Osteocyte (in vitro differentiated cells): ENCODE data around the gene RND3. TPM values are rescaled to one million over a fixed set of nuclear protein-coding genes. Genes with fewer than 3 reads are reported as not detected.

ENCODE experiments used
- DNase-seq: peaks from one replicate; pipeline ENCODE4 v3.0.0; 2021; ENCODE audit warnings: mixed read lengths; ENCODE audit not compliant: unreplicated experiment; ENCODE audit errors: extremely low spot score
- H3K27ac Mint-ChIP-seq: one replicate; pipeline ENCODE4 v1.8.0; 2021; ENCODE audit warnings: mild to moderate bottlenecking, mixed read lengths; ENCODE audit not compliant: unreplicated experiment
- H3K27me3 Mint-ChIP-seq: one replicate; pipeline ENCODE4 v1.8.0; 2021; ENCODE audit warnings: mixed read lengths; ENCODE audit not compliant: unreplicated experiment
- H3K36me3 Mint-ChIP-seq: one replicate; pipeline ENCODE4 v1.8.0; 2021; ENCODE audit warnings: mixed read lengths; ENCODE audit not compliant: unreplicated experiment
- H3K4me1 Mint-ChIP-seq: one replicate; pipeline ENCODE4 v1.8.0; 2021; ENCODE audit warnings: mixed read lengths; ENCODE audit not compliant: unreplicated experiment
- H3K4me3 Mint-ChIP-seq: one replicate; pipeline ENCODE4 v1.8.0; 2021; ENCODE audit warnings: mild to moderate bottlenecking, moderate library complexity, mixed read lengths; ENCODE audit not compliant: unreplicated experiment
- H3K9me3 Mint-ChIP-seq: one replicate; pipeline ENCODE4 v1.8.0; 2021; ENCODE audit warnings: mixed read lengths; ENCODE audit not compliant: unreplicated experiment
- total RNA-seq: library from RNA; stranded (reverse); gene quantifications from 2 replicates; pipeline ENCODE4 v1.2.1, GENCODE V29; 2021
- TF ChIP-seq, protein P1 (sequence below): fragments of 200-600 bp; sonication (generic); IDR thresholded peaks from 2 replicates; pipeline ENCODE4 v1.5.0; 2021; ENCODE audit warnings: antibody characterized with exemption, mild to moderate bottlenecking, moderate library complexity

Gene RND3
- total RNA-seq, 1 donor from 2014 or later = 160 TPM

DNA sequence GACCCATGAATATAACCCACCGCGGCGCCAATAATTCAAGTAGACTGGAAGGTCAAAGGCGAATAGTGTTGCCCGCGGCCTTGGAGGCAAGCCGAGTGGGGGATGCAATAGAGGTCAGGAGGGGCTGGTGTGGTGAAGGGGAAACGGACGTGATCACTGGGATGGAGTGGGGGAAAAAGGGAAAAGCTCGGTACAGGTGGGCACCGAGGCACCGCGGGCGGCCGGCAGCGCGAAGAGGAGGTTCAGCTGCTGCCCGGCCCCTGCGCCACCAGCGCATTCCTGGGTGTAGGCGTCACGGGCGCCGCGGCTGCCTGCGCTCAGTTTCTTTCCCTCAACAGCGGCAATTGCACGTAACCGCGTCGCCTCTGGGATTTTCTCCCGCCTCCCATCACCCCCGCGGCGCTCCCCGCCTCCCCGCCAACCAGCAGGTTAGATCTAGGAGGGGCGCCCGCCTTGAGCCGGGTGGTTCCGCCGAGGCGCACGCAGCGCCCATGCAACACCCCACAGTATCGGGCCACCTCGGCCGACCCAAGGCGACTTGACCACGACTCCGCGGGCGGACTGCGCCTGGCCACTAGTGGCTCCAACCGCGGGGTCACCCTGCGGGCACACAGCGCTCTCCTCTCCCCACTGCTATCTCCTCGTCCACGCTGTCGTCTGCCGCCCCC lies 1.5 kb downstream of the RND3 start:
- Mint-ChIP-seq H3K27ac (peak overlapping the region; percentile 98), H3K4me1 (peaks cover 41% of the 10 kb centered on the region), H3K4me3 (peak overlapping the region; percentile 90), H3K9me3 (no peaks in the 10 kb centered on the region), H3K27me3 (no peaks in the 10 kb centered on the region), H3K36me3 (peaks cover 24% of the 10 kb centered on the region)
- TF ChIP-seq, protein P1, sequence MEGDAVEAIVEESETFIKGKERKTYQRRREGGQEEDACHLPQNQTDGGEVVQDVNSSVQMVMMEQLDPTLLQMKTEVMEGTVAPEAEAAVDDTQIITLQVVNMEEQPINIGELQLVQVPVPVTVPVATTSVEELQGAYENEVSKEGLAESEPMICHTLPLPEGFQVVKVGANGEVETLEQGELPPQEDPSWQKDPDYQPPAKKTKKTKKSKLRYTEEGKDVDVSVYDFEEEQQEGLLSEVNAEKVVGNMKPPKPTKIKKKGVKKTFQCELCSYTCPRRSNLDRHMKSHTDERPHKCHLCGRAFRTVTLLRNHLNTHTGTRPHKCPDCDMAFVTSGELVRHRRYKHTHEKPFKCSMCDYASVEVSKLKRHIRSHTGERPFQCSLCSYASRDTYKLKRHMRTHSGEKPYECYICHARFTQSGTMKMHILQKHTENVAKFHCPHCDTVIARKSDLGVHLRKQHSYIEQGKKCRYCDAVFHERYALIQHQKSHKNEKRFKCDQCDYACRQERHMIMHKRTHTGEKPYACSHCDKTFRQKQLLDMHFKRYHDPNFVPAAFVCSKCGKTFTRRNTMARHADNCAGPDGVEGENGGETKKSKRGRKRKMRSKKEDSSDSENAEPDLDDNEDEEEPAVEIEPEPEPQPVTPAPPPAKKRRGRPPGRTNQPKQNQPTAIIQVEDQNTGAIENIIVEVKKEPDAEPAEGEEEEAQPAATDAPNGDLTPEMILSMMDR = no peak
- peak; percentile 91 for DNase-seq

DNA sequence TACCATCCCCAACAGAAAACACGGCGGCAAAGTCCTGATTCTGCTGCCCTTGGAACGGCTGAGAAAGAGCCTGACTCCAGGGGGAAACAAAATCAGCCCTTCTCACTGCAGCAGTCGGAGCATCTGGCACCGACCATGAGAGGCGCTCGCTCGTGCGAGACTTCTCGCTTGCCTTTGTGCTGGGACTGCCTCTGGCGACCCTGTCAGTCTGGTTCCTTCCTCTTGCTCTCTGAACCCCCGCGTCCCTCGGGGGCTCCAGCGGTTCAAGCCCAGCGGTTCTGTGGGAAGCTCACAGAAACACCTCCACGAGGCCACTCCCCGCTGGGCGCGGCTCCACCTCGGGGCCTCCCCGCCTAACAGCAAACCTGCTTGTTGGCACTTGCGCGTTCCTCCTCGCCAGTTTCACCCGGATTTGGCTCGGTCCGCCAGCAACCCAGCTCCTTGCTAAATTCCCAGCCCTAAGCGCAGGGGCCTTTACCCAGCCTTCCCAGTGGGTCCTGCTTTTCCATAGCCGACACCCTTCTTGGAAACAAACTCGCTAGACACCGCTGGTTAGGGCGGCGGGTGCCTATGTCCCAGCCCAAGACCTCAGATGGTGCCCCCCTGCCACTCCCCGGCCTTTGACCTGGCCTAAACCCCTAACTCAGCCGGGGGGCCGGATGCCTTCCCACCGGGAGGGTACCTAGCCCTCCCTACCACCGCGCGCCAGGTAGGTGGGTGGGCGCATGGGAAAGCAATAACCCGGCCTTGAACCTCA lies 2.2 kb downstream of the RND3 start:
- Mint-ChIP-seq H3K27me3 (no peaks in the 10 kb centered on the region), H3K27ac (peak overlapping the region; percentile 98), H3K36me3 (peaks cover 32% of the 10 kb centered on the region), H3K4me3 (peak overlapping the region; percentile 90), H3K9me3 (no peaks in the 10 kb centered on the region), H3K4me1 (peaks cover 48% of the 10 kb centered on the region)
- DNase-seq = peak; percentile 90
- TF ChIP-seq, protein P1 = peak; percentile 51

DNA sequence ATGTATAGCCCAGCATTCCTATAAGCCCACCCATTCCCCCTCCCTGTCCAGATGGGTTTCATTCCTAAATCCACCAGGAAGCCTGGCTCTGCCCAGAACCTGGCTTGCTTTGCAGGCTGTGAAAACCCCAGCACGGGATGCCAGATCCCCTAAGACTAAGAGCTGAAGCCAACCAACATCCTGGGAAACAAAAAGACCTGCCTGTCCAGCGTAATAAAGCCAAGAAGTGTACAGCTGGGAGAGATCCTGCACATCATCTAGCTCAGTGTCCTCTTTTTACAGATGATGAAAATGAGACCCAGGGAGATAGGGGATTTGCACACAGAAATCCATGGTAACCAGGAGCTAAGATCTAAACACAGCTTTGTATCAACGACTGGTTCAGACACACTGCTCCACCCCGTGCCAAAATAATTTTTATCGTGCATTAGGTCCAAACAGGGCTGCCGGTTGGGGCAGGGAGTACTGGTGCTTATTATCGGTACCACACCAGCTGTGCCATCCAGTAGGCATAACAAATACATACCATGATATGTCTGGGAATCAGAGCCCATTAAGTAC lies 2.9 kb downstream of the RND3 start:
- DNase-seq = no peak
- H3K27ac Mint-ChIP-seq = peak overlapping the region; percentile 98
- H3K9me3 Mint-ChIP-seq = no peaks in the 10 kb centered on the region
- H3K36me3 Mint-ChIP-seq = peaks cover 38% of the 10 kb centered on the region
- peak overlapping the region; percentile 90 for H3K4me3 Mint-ChIP-seq
- TF ChIP-seq, protein P1 = no peak
- no peaks in the 10 kb centered on the region for H3K27me3 Mint-ChIP-seq
- peaks cover 56% of the 10 kb centered on the region for H3K4me1 Mint-ChIP-seq

DNA sequence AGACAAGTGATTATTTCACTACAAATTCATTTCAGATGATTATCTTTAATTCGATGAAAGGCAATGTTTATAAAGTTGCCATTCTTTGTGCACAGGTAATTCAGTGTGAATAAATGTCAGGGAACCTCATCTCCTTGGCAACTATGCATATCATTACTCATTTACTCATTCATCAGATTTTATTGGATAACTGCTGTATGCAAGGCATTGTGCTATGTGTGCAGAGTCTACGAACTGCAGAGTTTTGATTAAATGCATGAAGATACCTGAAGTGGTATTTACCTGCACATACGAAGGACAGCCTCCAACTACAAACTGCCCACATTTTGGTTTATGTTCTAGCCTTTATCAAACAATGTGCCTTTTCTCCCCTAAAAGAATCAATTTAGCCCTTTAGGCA lies 3.5 kb downstream of the RND3 start:
- no peak for DNase-seq
- peaks cover 61% of the 10 kb centered on the region for H3K4me1 Mint-ChIP-seq
- no peaks in the 10 kb centered on the region for H3K27me3 Mint-ChIP-seq
- H3K4me3 Mint-ChIP-seq = peak overlapping the region; percentile 90
- peak overlapping the region; percentile 98 for H3K27ac Mint-ChIP-seq
- TF ChIP-seq, protein P1 = no peak
- no peaks in the 10 kb centered on the region for H3K9me3 Mint-ChIP-seq
- H3K36me3 Mint-ChIP-seq = peaks cover 38% of the 10 kb centered on the region

DNA sequence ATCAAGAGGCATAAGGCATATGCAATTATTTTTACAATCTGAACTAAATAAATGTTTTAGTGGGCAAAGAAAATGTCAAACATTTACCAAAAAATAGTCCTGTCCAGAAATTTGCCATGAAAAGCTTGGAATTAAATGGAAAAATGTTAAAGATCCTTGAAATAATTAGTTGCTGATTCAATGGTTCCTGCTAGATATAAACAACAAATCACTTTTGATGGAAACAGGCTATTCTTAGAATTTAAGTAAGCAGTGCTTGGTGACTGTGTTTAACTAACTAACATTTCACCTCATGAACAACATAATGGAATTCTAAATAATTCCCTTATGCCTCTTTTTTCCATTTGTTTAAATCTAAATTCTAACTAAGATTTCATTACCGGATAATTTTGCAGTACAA lies 3.9 kb downstream of the RND3 start:
- H3K4me1 Mint-ChIP-seq = peaks cover 66% of the 10 kb centered on the region
- peaks cover 38% of the 10 kb centered on the region for H3K36me3 Mint-ChIP-seq
- TF ChIP-seq, protein P1 = no peak
- peak overlapping the region; percentile 19 for H3K27ac Mint-ChIP-seq
- H3K27me3 Mint-ChIP-seq = no peaks in the 10 kb centered on the region
- H3K4me3 Mint-ChIP-seq = peak overlapping the region; percentile 90
- no peak for DNase-seq
- no peaks in the 10 kb centered on the region for H3K9me3 Mint-ChIP-seq
